Spleen (tissue), 7 donors: Measurements from ENCODE around the gene KIF6.

Source experiments
- CTCF ChIP-seq, 11 experiments: fragments of 200-600 bp in 7 of 11; fragments of 450-650 bp in 4 of 11; sonication (generic) in 4 of 11; IDR thresholded peaks in 8 of 11; conservative IDR thresholded peaks in 3 of 11; 1 replicate in 7 of 11; 2 replicates in 4 of 11; pipeline versions ENCODE4 v1.4.0 to v1.8.0; 2016 to 2021; ENCODE audit warnings: antibody characterized with exemption in 11 of 11, inconsistent platforms in 4 of 11, mild to moderate bottlenecking in 1 of 11
- POLR2AphosphoS5 ChIP-seq, 3 donors: sonication (generic); formaldehyde crosslinking; IDR thresholded peaks; one replicate each; pipeline ENCODE4 v1.5.1; 2017; ENCODE audit warnings: antibody characterized with exemption in 3 of 3
- donor health status: DM: no; HTN: no; CAD: no; lungs with moderate emphysema.
- donor health status: DM: no; HTN: no; CAD: no.
- donor health status: DM: no; HTN: no; CAD: no.

- TF ChIP-seq CTCF (IDR thresholded peaks at IDR 0.05 in 8 of 11, conservative IDR thresholded peaks at IDR 0.05 in 3 of 11) (no peak), POLR2AphosphoS5 (IDR thresholded peaks at IDR 0.05) (no peak)
These were observed 158.1 kb downstream of the KIF6 start for GRCh38 chr6:39567091-39567490.
